HG03175 (cell line): Measurements from ENCODE around the gene IFNLR1.

ENCODE experiments used
- ATAC-seq: cut with Tn5 transposase; IDR thresholded peaks from one replicate; pipeline ENCODE4 v1.9.1; 2021; ENCODE audit warnings: mild to moderate bottlenecking, moderate library complexity; ENCODE audit not compliant: unreplicated experiment

IFNLR1 gene

DNA sequence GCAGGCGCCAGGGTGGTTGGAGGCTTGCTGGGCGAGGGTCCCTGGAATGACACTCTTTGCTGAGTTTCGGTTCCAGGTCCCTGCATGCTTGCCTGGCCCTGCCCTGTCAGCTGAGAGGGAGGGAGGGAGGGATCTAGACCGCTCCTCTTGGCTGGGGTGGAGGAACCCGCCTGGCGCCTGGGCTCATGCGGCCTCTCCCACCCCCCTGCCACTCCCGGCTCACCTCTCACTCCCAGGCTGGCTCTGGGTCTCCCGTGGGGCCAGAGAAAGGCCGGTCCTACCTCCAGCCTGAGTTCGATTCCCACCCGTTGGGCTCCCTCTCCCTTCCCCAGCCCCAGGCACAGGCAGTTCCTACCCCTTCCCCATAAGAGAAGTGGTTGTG is 19.0 kb upstream of the IFNLR1 start:
- ATAC-seq, result no peak

DNA sequence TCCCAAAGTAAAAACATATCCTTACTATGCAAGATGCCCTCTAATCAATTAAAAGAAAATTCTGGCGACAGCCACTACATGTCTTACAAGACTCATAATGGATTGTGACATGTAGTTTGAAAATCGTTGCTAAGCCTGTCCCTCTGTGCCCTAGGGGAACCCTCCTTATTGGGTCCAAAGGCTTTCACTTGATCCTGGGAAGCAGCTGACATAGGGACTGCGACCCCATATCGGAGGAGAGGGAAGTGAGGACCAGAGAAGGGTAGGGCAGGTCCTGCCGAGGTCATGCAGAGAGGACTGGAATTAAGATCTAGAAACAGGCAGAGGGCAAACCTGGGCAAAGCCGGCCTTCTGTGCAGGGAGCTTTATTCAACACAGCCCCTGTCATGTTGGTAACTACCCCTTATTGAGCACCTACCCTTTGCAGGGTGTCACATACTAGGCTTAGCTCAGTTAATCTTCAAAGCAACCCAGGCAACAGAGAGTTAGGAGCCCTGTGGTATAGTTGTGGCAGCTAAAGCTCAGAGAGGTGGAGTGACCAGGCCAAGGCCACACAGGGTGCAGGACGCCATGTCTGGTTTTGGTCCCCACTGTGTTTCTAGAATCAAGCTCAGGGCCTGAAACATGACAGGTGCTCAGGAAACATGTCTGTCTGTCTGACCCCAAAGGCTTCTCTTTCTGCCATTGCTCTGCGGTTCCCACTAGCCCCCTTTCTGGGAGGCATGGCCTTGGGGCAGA is 18.4 kb upstream of the IFNLR1 start:
- no peak for ATAC-seq

DNA sequence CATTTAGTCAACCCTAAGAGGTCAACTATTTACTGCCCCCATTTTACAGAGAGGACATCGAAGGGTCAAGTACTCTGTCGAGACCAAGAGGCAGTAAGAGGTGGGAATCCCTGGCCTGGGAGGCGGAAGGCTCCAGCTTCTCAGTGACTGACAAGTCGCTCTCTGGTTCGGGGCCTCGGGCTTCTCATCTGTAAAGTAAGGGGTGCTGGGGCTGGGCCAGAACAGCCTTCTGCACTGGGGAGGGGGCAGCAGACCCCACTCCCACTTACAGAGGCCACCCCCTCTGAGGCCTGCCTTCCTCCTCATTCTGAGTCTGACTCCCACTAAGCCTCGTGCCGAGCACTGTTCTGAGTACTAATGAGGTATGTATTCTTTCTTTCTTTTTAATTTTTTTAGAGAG is 17.0 kb upstream of the IFNLR1 start:
- no peak for ATAC-seq

DNA sequence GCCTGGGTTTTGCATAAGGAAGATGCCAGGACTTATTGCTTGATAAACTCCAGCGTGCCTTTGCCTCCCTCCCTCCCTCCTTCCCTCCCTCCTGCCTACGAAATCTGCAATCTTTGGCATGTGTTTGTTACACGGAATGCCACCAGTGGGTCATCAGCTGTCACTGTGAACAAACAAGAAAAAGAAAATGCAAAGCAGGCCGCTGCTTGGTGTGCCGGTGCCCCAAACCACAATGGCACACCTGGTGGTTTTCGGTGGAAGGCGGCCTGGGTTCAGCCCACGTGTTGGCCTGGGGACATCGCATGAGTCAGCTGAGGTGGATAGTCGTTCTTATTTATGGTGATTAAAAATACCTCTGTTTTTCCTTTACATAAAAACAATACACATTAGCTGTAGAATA is 16.3 kb upstream of the IFNLR1 start:
- peak; percentile 56 for ATAC-seq

DNA sequence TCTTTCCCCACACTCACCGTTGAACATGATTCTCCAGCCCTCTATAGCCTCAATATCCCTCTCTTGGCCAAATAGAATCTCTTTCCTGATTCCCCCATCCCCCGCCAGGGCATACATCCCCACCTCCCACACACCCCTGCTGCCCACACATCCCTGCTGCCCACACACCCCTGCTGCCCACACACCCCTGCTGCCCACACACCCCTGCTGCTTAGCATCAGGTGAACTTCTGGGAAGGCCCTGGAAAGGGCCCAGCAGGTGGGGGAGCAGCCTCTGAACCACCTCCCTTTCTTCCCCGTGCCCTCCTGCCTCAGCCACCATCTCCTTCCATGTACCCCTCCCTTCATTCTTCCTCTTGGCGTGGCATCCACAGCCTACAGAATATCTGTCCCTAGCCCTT is 15.9 kb upstream of the IFNLR1 start:
- no peak for ATAC-seq

DNA sequence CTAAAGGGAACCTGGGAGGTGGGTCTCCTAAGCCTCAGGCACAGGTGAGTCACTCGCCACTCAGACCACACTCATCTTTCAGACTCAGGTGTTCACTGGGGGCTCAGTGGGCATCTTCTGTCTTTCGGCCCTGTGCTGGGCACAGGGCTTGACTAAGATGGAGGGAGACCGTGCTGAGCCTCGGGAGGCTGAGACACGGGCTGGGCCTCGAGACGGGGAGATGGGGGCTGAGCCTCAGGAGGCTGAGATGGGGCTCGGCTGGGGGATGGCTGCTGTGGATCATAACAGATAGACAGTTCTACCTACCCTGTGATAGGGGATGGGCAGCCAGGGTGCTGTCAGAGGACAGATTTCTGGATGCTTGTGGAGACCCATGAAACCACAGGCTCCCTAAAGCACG is 15.5 kb upstream of the IFNLR1 start:
- ATAC-seq, result no peak

DNA sequence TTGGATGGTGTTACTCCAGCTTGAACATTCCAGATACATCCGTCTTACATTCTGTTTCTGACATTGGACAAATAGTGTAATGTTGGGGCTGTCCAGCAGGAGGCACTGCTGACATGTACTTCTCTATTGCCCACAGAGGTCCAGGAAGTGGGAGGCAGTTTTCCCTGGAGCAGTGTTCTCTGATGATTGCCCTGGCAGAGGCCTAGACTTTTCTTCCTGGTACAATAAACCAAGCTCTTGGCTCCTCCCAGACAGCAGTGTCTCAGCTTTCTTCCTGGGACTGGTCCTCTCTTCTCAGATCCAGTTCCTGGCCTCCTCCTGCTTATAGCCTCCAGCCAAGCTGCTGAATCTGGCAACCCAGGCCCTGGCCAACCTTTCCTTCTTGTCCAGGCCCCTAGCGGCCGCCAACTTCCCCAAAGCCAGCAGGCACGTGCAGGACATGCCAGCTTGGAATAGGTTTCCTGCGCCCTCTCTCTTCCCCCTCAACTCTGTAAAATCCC is 14.9 kb upstream of the IFNLR1 start:
- no peak for ATAC-seq

DNA sequence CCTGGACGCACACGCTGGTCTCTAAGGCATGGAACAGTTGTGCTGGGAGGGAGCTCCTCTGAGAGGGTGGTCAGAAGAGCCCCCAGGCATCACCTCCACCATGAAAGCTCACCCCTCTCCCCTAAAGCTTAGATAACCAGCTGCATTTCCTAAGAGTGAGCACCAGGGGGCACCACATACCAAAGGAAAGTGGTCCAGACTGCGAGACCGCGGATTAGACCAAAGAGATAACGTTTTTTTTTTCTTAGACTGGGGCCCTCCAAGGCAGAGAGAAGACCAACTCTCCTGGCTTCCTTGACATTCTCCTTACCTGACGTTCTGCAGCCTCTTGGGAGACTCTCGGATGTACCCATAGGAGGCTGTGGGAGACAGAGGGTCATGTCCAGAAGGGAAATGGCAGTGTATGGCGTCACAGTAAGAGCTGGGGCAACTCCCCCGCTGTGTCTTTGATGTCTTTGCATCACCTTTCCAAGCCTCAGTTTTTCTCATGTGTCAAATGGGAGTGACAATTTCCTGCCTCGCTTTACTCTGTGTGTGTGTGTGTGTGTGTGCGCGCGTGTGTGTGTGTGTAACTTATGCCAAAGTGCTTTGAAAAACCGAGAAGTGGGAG is 12.3 kb upstream of the IFNLR1 start:
- no peak for ATAC-seq

DNA sequence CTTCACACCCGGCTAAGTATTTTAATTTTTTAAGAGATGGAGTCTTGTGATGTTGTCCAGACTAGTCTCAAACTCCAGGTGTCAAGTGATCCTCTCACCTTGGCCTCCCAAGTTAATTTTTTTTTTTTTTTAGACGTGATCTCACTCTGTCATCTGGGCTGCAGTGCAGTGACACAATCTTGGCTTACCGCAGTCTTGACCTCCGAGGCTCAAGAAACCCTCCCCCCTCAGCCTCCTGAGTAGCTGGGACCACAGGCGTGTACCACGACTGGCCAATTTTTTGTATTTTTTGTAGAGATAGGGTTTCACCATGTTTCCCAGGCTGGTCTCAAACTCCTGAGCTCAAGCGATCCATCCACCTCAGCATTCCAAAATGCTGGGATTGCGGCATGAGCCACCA is 11.7 kb upstream of the IFNLR1 start:
- ATAC-seq, result no peak

DNA sequence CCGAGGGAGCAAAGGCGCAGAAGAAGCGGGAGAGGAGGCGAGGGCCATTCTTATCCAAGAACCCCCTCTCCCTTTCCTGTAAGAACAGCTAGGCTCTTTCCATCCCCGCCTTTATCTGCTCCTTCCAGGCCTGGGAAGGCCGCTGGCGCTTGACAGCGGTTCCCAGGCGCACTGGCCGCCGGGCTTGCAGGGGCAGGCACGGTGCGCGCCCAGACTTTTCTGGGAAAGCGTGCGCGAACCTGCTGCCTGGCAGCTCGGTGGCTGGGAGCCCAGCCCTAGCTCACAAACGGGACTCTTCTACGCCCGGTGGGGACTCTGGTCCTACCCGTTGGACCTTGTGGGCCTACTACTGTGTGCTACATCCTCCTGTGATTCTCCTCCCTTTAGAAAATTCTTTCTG is 8.8 kb upstream of the IFNLR1 start:
- ATAC-seq, result no peak

DNA sequence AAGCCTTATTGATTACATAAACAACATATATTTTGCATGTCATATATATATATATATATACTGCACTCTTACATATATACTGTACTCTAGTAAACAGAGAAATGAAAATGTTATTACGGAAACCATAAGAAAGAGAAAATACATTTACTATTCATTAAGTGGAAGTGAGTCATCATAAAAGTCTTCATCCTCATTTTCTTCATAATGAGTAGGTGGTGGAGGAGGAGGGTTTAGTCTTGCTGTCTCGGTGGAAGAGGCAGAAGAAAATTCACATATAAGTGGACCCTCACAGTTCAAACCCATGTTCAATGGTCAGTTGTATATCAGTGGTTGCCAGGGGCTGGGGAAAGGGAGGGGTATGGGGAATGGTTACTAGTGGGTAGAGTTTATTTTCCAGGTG is 8.0 kb upstream of the IFNLR1 start:
- ATAC-seq, result no peak

DNA sequence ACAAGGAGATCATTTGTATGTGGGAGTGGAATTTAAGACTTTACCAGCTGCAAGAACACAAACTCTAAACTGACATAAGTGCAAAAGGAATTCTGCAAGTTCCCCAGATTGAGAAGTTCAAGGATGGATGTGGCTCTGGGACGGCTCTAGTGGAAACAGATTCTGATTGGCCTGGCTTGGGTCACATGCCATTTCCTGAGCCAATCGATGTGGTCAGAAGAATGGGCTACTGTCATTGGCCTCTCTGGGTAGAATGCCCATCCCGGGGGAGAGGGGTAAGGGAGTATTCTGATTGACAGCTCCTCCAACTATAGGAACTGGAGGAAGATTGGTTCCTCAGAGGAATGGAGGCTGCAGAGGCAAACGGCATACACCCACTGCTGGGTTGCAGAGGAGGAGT is 6.0 kb upstream of the IFNLR1 start:
- no peak for ATAC-seq

DNA sequence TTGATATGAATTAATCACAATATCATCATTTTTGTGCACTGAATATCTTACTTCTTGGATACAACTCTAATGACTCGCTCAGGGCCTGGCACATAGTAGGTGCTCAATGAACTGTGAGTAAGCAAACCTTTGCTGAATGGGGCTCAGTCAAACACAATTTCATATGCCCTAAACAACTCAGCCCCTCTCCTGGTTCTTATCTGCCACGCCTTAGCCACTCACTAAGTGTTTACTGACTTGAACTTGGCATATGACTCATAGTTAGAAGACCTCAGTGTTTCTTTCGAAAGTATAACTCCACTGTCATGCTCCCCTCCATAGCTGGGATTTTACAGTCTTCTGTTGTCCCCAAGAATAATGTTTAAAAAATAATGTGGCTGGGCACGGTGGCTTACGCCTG is 4.8 kb upstream of the IFNLR1 start:
- no peak for ATAC-seq

DNA sequence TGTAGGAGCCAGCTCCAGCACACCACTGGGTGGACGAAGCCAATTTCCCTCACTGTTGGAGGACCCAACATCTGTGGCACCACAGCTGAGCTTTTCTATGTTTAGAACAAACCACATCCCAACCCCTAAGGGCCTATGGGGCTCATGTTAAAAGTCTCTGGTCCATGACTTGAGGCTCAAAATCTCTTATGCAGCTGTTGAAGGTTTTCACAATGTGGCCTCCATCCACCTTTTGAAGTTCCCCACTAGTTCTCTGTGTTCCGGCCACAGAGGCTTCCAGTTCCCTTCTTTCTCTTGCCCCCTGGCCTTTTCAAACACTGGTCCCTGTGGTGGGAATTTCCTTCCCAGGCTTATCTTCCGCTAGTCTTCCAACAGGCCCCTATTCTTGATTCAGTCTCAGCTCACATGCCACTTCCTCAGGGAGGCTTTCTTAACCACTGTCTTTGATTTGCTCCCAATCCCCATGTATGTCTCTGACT is 3.9 kb upstream of the IFNLR1 start:
- ATAC-seq, result peak; percentile 61

DNA sequence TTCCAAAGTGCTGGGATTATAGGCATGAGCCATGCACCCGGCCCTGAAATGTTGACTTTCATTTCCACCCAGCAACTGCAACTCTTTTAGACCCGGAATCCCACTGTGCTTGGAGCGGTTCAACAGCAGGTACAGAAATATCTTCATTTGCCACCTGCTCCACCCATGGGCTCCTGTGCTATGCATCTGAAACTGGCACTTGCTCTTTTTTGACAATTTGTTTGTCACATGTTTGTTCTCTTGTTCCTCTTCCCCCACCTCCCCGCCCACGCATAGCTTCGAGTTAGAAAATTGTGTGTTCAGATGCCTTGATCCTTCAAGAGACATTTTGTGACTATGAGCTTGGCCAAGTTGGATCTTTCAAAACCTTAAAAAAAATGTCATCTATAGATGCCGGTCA is 2.4 kb upstream of the IFNLR1 start:
- no peak for ATAC-seq

DNA sequence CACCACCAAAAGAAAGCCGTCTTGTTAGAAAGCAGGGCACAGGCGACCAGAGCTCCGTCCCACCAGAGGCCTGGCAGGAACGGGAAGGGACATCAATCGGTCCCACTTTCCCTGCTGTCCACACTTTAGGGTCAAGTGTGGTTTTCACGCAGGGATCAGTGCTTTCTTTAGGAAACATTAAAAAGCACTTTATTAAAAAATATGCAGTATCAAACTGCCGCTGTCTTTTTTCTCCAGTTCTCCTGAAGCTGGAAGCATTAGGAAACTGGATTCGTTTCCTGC is 437 bp downstream of the IFNLR1 start:
- ATAC-seq, result no peak

DNA sequence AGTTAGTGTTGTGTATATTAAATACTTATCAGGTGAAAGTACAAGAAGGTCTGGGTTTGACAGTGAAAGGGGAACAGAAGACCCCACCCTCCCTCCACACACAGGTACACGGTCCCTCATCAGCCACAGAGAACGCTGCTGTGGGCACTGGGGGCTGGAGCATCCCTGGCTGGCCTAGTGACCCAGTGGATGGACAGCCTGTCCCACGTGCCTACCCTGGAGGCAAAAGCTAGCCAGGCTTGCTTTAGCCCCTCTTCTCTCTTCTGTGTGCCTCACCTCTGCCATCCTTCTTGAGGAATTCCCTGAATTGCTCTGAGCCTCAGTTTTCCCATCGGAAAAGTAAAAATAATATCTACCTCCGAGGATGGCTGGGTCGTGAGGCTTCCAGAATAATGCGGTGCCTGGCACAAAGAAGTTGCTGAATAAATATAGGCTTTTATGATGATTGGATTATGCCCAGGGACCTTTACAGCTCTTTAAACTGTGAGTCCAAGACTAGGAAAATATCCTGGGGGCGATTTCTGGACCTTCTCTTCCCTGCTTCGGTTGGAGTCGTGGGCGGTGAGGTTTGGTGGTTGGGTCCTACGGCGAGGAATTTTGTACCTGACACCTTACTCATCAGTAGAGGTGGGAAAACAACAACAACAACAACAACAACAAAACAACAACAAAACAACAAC is 918 bp downstream of the IFNLR1 start:
- ATAC-seq, result no peak

DNA sequence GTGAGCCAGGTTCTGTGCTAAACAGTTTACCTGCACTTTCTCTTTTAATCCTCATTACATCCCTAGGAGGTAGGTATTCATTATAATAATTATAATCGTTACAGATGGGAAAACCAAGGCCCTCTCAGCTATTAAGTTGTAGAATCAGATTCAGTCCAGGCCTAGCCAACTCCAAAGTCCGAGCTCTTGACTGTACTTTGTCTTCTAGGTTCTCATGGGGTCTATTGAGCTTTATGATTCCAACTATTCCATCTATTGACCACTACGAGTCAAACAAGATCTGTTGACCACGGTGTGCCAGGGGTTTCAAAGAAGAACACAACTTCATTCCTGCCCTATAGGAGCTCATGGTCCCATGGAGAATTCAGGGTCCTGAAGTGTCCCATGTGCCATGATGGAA is 2.0 kb downstream of the IFNLR1 start:
- ATAC-seq, result no peak

DNA sequence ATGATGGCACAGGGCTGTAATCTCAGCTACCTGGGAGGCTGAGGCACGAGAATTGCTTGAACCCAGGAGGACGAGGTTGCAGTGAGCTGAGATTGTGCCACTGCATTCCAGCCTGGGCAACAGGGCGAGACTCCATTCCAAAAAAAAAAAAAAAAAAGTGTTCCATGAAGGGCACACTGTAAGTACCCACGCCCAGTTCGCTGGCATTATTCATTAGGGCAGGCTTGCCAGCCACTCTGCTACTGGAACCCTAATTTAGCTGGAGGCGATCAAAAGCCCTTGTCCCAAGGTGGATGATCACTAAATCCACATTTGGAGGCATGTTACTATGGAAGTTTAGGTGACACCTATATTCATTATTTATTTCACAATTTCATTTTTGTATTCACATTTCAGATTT is 5.0 kb downstream of the IFNLR1 start:
- no peak for ATAC-seq

DNA sequence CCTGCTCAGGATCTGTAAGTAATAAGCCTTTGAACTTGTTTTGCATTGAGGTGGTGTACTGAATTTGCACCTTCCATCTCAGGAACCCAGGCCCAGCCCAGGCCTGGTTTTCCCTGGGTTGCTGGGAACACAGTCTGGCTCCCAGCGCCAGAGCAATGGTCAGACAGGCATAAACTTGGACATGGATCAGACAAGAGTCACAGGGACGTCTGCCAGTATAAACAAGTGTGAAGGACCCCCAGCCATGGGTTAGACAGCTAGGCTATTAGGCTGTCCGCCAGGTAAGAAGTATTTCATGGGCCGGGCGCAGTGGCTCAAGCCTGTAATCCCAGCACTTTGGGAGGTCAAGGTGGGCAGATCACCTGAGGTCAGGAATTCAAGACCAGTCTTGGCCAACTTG is 5.5 kb downstream of the IFNLR1 start:
- no peak for ATAC-seq

DNA sequence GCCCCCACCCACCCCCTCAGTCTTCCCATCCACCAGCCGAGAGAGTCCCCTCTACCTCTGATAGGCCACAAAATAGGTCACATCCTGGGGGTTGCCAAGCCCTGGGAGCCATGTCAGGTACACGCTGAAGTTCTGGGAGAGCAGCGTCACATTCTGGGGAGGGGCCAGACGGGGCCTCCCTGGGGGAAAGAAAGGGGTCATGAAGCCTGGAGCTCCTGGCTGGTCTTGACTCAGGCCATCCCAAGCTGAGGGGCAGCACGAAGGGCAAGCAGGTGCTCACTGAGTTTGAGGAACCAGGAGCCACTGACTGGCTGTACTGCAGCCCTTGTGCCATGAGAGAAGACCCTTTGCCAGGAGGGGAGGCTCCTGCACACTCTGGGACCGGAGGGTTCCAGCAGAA is 6.4 kb downstream of the IFNLR1 start:
- ATAC-seq, result no peak

DNA sequence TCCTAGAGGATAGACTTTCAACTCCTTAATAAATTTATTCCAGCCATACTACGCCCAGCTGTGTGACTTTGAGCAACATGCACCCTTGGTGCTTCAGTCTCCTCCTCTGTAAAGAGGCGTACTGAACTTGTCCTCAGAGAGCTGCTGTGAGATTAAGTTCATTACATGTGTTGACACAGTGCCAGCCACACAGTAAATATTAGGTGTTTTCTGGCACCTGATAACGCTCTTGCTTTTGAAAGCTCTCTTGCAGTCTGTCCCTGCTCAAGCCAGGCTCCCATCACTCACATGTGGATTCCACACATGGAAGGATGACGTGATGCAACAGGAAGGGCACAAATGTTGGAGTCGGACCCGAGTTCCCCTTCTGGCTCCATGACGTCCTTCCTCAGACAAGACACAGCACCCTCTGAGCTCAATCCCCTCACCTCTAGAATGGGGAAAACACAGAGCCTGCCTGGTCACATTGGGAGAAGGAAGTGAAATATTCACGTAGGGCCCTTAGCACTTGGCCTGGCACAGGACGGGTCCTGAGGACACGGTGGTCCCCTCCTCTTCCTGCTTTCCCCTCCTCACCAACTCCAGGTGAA is 7.7 kb downstream of the IFNLR1 start:
- ATAC-seq, result no peak
